Measurements from ENCODE around the gene PDILT. TPM values are rescaled to one million over a fixed set of nuclear protein-coding genes. Genes with fewer than 3 reads are reported as not detected.

The PDILT gene
- total RNA-seq, 1 experiment from 2014 or later, result not detected

GRCh38 chr16:20347666-20348364, 56.7 kb downstream of the PDILT start:
- Histone ChIP-seq H3K4me2 (ENCODE audit: low read length) (no peak overlapping the region), H3K27ac (ENCODE audit: low read length) (no peak overlapping the region), H3K4me1 (ENCODE audit: insufficient read depth, low read length) (no peaks in the 10 kb centered on the region), H3K27me3 (ENCODE audit: low read length) (no peaks in the 10 kb centered on the region), H3K9me2 (replicated peaks; ENCODE audit: low read length) (no peaks in the 10 kb centered on the region), H3K9me3 (ENCODE audit: low read length) (no peaks in the 10 kb centered on the region), H3K79me2 (ENCODE audit: low read length) (no peaks in the 10 kb centered on the region), H3F3A (ENCODE audit: low read length, unreplicated experiment) (no peaks in the 10 kb centered on the region), H3K9ac (ENCODE audit: low read length) (no peak overlapping the region), H3K36me3 (ENCODE audit: low read depth, low read length) (no peaks in the 10 kb centered on the region), H2AFZ (ENCODE audit: low read length) (no peak overlapping the region), H3K4me3 (ENCODE audit: low read length) (no peak overlapping the region), H4K20me1 (ENCODE audit: low read length) (no peaks in the 10 kb centered on the region)
- no peak for TF ChIP-seq EZH2 (IDR thresholded peaks at IDR 0.05; ENCODE audit: low read length, unreplicated experiment)
- TF ChIP-seq CTCF (conservative IDR thresholded peaks at IDR 0.05; ENCODE audit: low read depth, low read length), result no peak
- no peak for TF ChIP-seq EZH2phosphoT487 (IDR thresholded peaks at IDR 0.05; ENCODE audit: borderline replicate concordance, low read length)
- POLR2A ChIA-PET (ENCODE audit: unreplicated experiment), result no interaction called here
- CTCF ChIA-PET, result no interaction called here
- ATAC-seq (no peak), DNase-seq (no peak)
- BruUV-seq (replicated peaks), result no TSS peak
- intact Hi-C loops (cut with micrococcal nuclease), result no loop called here

- POLR2A ChIA-PET (ENCODE audit: unreplicated experiment), result no interaction called here
- no peak overlapping the region for H3K4me2 ChIP-seq (ENCODE audit: low read length)
Observed at GRCh38 chr16:20344611-20345010, 59.9 kb downstream of the PDILT start.

DNA sequence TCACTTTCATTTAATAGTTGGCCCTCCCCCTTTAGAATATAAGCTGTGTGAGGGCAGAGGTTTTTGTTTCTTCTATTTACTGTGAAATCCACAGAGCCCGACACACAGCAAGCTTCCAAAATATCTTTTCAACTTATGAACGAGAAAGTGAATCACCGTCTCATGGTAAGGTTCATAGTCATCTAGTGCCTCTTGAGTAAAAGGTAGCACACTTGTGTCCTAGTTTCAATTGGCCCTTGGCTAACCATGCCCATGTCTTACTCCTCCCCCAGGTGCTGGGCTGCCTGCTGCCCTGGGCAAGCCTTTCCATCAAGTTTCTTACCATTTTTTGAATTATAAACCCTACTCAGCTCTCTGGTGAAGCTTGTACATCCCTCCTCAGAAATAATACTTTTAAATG, 64.8 kb downstream of the PDILT start:
- no peak for TF ChIP-seq CTCF (conservative IDR thresholded peaks at IDR 0.05; ENCODE audit: low read depth, low read length)
- TF ChIP-seq EZH2phosphoT487 (IDR thresholded peaks at IDR 0.05; ENCODE audit: borderline replicate concordance, low read length), result no peak
- TF ChIP-seq EZH2 (IDR thresholded peaks at IDR 0.05; ENCODE audit: low read length, unreplicated experiment), result no peak
- DNase-seq (no peak), ATAC-seq (no peak)
- H3K27me3 ChIP-seq (ENCODE audit: low read length), result no peaks in the 10 kb centered on the region
- no peak overlapping the region for H3K4me3 ChIP-seq (ENCODE audit: low read length)
- no peak overlapping the region for H3K9ac ChIP-seq (ENCODE audit: low read length)
- ChIA-PET CTCF (no interaction called here), POLR2A (ENCODE audit: unreplicated experiment) (no interaction called here)
- H3K9me3 ChIP-seq (ENCODE audit: low read length), result no peaks in the 10 kb centered on the region
- H3K4me2 ChIP-seq (ENCODE audit: low read length), result no peak overlapping the region
- H3K36me3 ChIP-seq (ENCODE audit: low read depth, low read length), result no peaks in the 10 kb centered on the region
- H2AFZ ChIP-seq (ENCODE audit: low read length), result no peak overlapping the region
- no peaks in the 10 kb centered on the region for H3K9me2 ChIP-seq (replicated peaks; ENCODE audit: low read length)
- intact Hi-C loops (cut with micrococcal nuclease), result no loop called here
- BruUV-seq (replicated peaks), result no TSS peak
- H4K20me1 ChIP-seq (ENCODE audit: low read length), result no peaks in the 10 kb centered on the region
- H3F3A ChIP-seq (ENCODE audit: low read length, unreplicated experiment), result no peaks in the 10 kb centered on the region
- H3K79me2 ChIP-seq (ENCODE audit: low read length), result no peaks in the 10 kb centered on the region
- no peaks in the 10 kb centered on the region for H3K4me1 ChIP-seq (ENCODE audit: insufficient read depth, low read length)
- no peak overlapping the region for H3K27ac ChIP-seq (ENCODE audit: low read length)

More at GRCh38 chr16:20344611-20345010, 59.9 kb downstream of the PDILT start:
- TF ChIP-seq EZH2phosphoT487 (IDR thresholded peaks at IDR 0.05; ENCODE audit: borderline replicate concordance, low read length), result no peak
- no peak for TF ChIP-seq EZH2 (IDR thresholded peaks at IDR 0.05; ENCODE audit: low read length, unreplicated experiment)
- Histone ChIP-seq H3K9me2 (replicated peaks; ENCODE audit: low read length) (no peaks in the 10 kb centered on the region), H3F3A (ENCODE audit: low read length, unreplicated experiment) (no peaks in the 10 kb centered on the region), H3K27me3 (ENCODE audit: low read length) (no peaks in the 10 kb centered on the region), H3K9ac (ENCODE audit: low read length) (no peak overlapping the region), H3K4me3 (ENCODE audit: low read length) (no peak overlapping the region), H3K4me1 (ENCODE audit: insufficient read depth, low read length) (no peaks in the 10 kb centered on the region), H2AFZ (ENCODE audit: low read length) (no peak overlapping the region), H3K27ac (ENCODE audit: low read length) (no peak overlapping the region), H3K36me3 (ENCODE audit: low read depth, low read length) (no peaks in the 10 kb centered on the region), H3K9me3 (ENCODE audit: low read length) (no peaks in the 10 kb centered on the region), H3K79me2 (ENCODE audit: low read length) (no peaks in the 10 kb centered on the region), H4K20me1 (ENCODE audit: low read length) (no peaks in the 10 kb centered on the region)
- DNase-seq (no peak), ATAC-seq (no peak)
- BruUV-seq (replicated peaks), result no TSS peak
- intact Hi-C loops (cut with micrococcal nuclease), result no loop called here
- CTCF ChIA-PET, result no interaction called here
